Caco-2 (cell line): ENCODE data around the gene AOX1. TPM values are rescaled to one million over a fixed set of nuclear protein-coding genes. Genes with fewer than 3 reads are reported as not detected.

Experiments used
- BruUV-seq: library from RNA; stranded (reverse); fragments of 400-500 nt; replicated peaks from 2 replicates; lab custom pipeline; 2021; lab: Mats Ljungman, UMichigan
- CTCF ChIA-PET: fragments of 300-600 bp; sonication (Branson Sonifier 250); formaldehyde crosslinking; loops from one replicate; lab custom pipeline; 2022; ENCODE audit warnings: antibody characterized with exemption; lab: Charles Lee
- POLR2A ChIA-PET: fragments of 300-600 bp; sonication (Branson Sonifier 250); formaldehyde crosslinking; loops from one replicate; lab custom pipeline; 2022; ENCODE audit warnings: antibody characterized with exemption; lab: Charles Lee
- DNase-seq, 2 experiments: peaks; one replicate each; pipeline versions ENCODE4 v3.0.0 to v3.0.0-alpha.2; 2020 to 2022
- H3K27me3 ChIP-seq: replicated peaks from 2 replicates; pipeline ENCODE4 v1.6.0; 2011; ENCODE audit warnings: low read length; ENCODE audit not compliant: control insufficient read depth, insufficient read depth
- H3K36me3 ChIP-seq: 2 replicates; pipeline ENCODE4 v1.5.1; 2011; ENCODE audit warnings: low read length; ENCODE audit not compliant: control insufficient read depth, insufficient read depth
- H3K4me1 ChIP-seq: fragments of 250-450 bp; sonication (Bioruptor Pico); 2 replicates; pipeline ENCODE4 v1.5.1; 2020; ENCODE audit warnings: mild to moderate bottlenecking
- H3K4me3 ChIP-seq: 2 replicates; pipeline ENCODE4 v1.5.1; 2011; ENCODE audit warnings: low read depth, mild to moderate bottlenecking, control low read depth, low read length
- H3K9me3 ChIP-seq: fragments of 250-450 bp; sonication (Bioruptor Pico); 2 replicates; pipeline ENCODE4 v1.5.1; 2020; ENCODE audit warnings: mild to moderate bottlenecking, moderate library complexity
- H3K27ac Mint-ChIP-seq: one replicate; pipeline ENCODE4 v1.8.0; 2022; ENCODE audit warnings: mixed read lengths; ENCODE audit not compliant: unreplicated experiment
- H3K27me3 Mint-ChIP-seq: one replicate; pipeline ENCODE4 v1.8.0; 2022; ENCODE audit warnings: mixed read lengths; ENCODE audit not compliant: insufficient read depth, unreplicated experiment
- H3K36me3 Mint-ChIP-seq: one replicate; pipeline ENCODE4 v1.8.0; 2022; ENCODE audit warnings: mild to moderate bottlenecking, mixed read lengths; ENCODE audit not compliant: insufficient read depth, unreplicated experiment
- H3K4me1 Mint-ChIP-seq: one replicate; pipeline ENCODE4 v1.8.0; 2022; ENCODE audit warnings: low read depth, mixed read lengths; ENCODE audit not compliant: unreplicated experiment
- H3K4me3 Mint-ChIP-seq: one replicate; pipeline ENCODE4 v1.8.0; 2022; ENCODE audit warnings: mild to moderate bottlenecking, moderate library complexity, mixed read lengths; ENCODE audit not compliant: unreplicated experiment
- H3K9me3 Mint-ChIP-seq: one replicate; pipeline ENCODE4 v1.8.0; 2022; ENCODE audit warnings: mixed read lengths; ENCODE audit not compliant: unreplicated experiment
- CTCF ChIP-seq, 2 experiments: fragments of 200-600 bp in 1 of 2; IDR thresholded peaks; 1 replicate in 1 of 2; 2 replicates in 1 of 2; pipeline versions ENCODE4 v1.5.1 to v1.8.0; 2011 to 2022; ENCODE audit warnings: antibody characterized with exemption in 1 of 2, control low read depth in 1 of 2, inconsistent platforms in 1 of 2, low read depth in 1 of 2, low read length in 1 of 2, mild to moderate bottlenecking in 1 of 2, moderate library complexity in 1 of 2; ENCODE audit not compliant: insufficient read depth in 1 of 2, severe bottlenecking in 1 of 2, unreplicated experiment in 1 of 2
- intact Hi-C: fragments of 100-400 bp; cut with micrococcal nuclease; formaldehyde crosslinking; loops from one replicate; pipeline ENCODE4 v1.10.0; 2022; ENCODE audit not compliant: unreplicated experiment
- total RNA-seq: library from RNA; stranded (reverse); gene quantifications from 2 replicates; pipeline ENCODE4 v1.2.3, GENCODE V29; 2022

The AOX1 gene
- total RNA-seq, 1 experiment from 2014 or later = 0.79 TPM

DNA sequence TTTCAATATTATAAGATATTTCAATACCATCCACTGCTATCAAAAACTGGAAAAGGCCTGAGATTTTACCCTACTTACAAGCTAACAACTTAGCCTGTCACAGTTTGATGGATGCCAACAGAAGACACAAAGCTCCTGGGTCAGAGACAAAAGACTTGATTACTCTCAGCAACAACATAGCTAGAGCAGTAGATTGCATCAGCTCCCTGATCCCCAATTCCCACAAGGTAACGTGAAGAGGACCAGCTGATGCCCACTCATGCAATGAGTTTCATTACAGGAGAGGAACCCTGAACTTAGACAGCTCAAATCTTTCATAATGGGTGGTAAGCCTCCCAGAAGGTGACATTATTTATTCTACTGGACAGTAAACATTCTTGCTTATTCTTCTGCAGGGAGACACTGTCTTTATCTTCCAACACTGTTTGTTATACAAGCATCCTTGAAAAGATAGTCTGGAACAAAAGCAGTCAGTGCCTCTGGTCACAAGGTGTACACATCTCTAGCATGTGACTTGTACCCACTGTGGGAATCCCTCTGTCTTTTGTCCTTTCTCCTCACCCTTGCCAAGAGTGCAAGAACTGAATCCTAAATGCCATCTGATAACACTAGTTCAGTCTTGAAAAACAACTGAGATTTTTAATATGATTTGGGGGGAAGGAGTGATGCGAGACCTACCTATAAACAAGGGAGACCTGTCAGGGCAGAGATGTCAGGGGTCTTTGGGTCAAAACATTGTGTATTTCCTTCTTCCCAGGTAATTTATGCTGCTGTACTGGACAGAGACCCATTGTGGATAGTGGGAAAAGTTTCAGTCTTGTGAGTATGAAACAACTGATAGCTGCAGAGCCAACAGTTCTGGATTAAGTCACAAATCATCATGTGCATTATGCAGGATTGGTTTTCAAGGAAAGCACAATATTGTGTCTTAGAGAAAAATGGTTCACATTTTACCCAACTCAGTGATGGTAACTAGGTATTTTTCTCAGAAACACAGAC is 102.4 kb downstream of the AOX1 start:
- Mint-ChIP-seq H3K27ac (no peak overlapping the region), H3K4me1 (no peaks in the 10 kb centered on the region), H3K36me3 (no peaks in the 10 kb centered on the region), H3K4me3 (no peak overlapping the region), H3K27me3 (peaks cover 2% of the 10 kb centered on the region), H3K9me3 (peaks cover 10% of the 10 kb centered on the region)
- POLR2A ChIA-PET = no interaction called here
- peaks cover 2% of the 10 kb centered on the region; the same call in 1 of the 2 replicates for H3K4me1 ChIP-seq
- no TSS peak for BruUV-seq
- CTCF ChIA-PET = interaction anchor here (0.5 kb wide), 1 partner anchor 84 kb away, joined by 4 read pairs; no protein-coding TSS in a partner anchor
- no peaks in the 10 kb centered on the region for H3K27me3 ChIP-seq
- no peak overlapping the region for H3K4me3 ChIP-seq
- H3K36me3 ChIP-seq = no peaks in the 10 kb centered on the region
- no peaks in the 10 kb centered on the region for H3K9me3 ChIP-seq
- intact Hi-C loops = no loop called here
- no peak for DNase-seq
- TF ChIP-seq CTCF (IDR thresholded peaks at IDR 0.05; ENCODE audit: insufficient read depth in 1 of 2, low read depth in 1 of 2, low read length in 1 of 2, severe bottlenecking in 1 of 2, unreplicated experiment in 1 of 2) = no peak

DNA sequence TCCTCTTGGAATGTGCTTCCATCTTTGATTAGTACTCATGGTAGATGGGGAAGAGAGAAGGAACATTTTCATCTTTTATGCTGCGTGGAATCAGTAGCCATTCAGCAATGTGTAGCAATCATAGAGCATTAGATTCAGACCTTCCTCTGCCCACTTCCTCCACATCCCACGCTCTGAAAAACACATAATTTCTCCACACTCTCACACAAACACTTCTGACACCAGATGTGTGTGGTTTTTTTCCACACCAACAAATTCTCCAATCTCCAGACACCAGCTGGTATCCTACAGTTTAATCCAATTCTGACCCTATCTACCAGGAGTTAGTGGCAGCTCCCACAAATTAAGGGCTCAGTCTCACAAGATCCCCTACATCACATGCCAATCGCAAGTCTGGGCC is 103.3 kb downstream of the AOX1 start:
- CTCF ChIA-PET = no interaction called here
- POLR2A ChIA-PET = no interaction called here
- peaks cover 2% of the 10 kb centered on the region for H3K27me3 Mint-ChIP-seq

More for the DNA sequence above, 103.3 kb downstream of the AOX1 start:
- Mint-ChIP-seq H3K36me3 (no peaks in the 10 kb centered on the region), H3K4me1 (peaks cover 2% of the 10 kb centered on the region), H3K9me3 (peaks cover 10% of the 10 kb centered on the region), H3K27ac (no peak overlapping the region), H3K4me3 (no peak overlapping the region)
- Histone ChIP-seq H3K27me3 (no peaks in the 10 kb centered on the region), H3K4me3 (no peak overlapping the region), H3K9me3 (no peaks in the 10 kb centered on the region), H3K4me1 (peaks cover 11% of the 10 kb centered on the region), H3K36me3 (no peaks in the 10 kb centered on the region)
- no peak for DNase-seq
- BruUV-seq = no TSS peak
- intact Hi-C loops = no loop called here
- no peak for TF ChIP-seq CTCF (IDR thresholded peaks at IDR 0.05; ENCODE audit: insufficient read depth in 1 of 2, low read depth in 1 of 2, low read length in 1 of 2, severe bottlenecking in 1 of 2, unreplicated experiment in 1 of 2)
